ENCODE measurements around the gene ALLC.

ALLC gene

GRCh38 chr2:3644246-3644525 is 13.8 kb upstream of the ALLC start:
- Histone ChIP-seq H2AFZ (ENCODE audit: low read depth, low read length) (no peak overlapping the region), H3K18ac (ENCODE audit: low read depth in 1 of 2, low read length in 2 of 2) (no peak overlapping the region), H3K14ac (ENCODE audit: low read length in 2 of 2) (no peak overlapping the region), H3K79me1 (replicated peaks; ENCODE audit: low read length, poor library complexity, severe bottlenecking) (no peaks in the 10 kb centered on the region), H3K4me2 (ENCODE audit: low read length, poor library complexity, severe bottlenecking) (no peak overlapping the region), H4K91ac (ENCODE audit: low read length) (no peak overlapping the region), H3K27me3 (ENCODE audit: control insufficient read depth in 1 of 2, insufficient read depth in 1 of 2, low read length in 2 of 2) (peaks cover 11 to 33% of the 10 kb centered on the region in 2 experiments), H3K9ac (ENCODE audit: low read length) (no peak overlapping the region), H3K4me1 (ENCODE audit: control insufficient read depth, insufficient read depth, low read depth, low read length) (no peaks in the 10 kb centered on the region), H3K4ac (ENCODE audit: low read depth in 1 of 2, low read length in 2 of 2) (no peak overlapping the region), H3K27ac (ENCODE audit: low read length, poor library complexity, severe bottlenecking) (no peak overlapping the region), H2BK5ac (ENCODE audit: low read depth, low read length, poor library complexity, severe bottlenecking) (no peak overlapping the region), H3K9me3 (ENCODE audit: control insufficient read depth, low read length) (no peaks in the 10 kb centered on the region), H2BK12ac (ENCODE audit: low read length in 2 of 2) (no peak overlapping the region), H2BK120ac (ENCODE audit: low read depth, low read length) (no peak overlapping the region), H3K36me3 (ENCODE audit: control insufficient read depth in 1 of 2, insufficient read depth in 2 of 2, low read depth in 1 of 2, low read length in 2 of 2) (no peaks in the 10 kb centered on the region), H4K8ac (ENCODE audit: low read length) (no peak overlapping the region), H2AK5ac (ENCODE audit: low read length, severe bottlenecking) (no peak overlapping the region), H3K23ac (ENCODE audit: low read length in 2 of 2) (no peak overlapping the region), H2BK15ac (ENCODE audit: low read depth, poor library complexity, severe bottlenecking) (no peak overlapping the region), H3K4me3 (ENCODE audit: insufficient read depth in 1 of 2, low read depth in 1 of 2, low read length in 2 of 2) (no peak overlapping the region)
- no peak for DNase-seq

GRCh38 chr2:3644891-3645605 is 13.0 kb upstream of the ALLC start:
- Histone ChIP-seq H3K18ac (ENCODE audit: low read depth in 1 of 2, low read length in 2 of 2) (no peak overlapping the region), H3K23ac (ENCODE audit: low read length in 2 of 2) (no peak overlapping the region), H2BK5ac (ENCODE audit: low read depth, low read length, poor library complexity, severe bottlenecking) (no peak overlapping the region), H3K9me3 (ENCODE audit: control insufficient read depth, low read length) (no peaks in the 10 kb centered on the region), H4K91ac (ENCODE audit: low read length) (peak overlapping the region; percentile 37), H3K79me1 (replicated peaks; ENCODE audit: low read length, poor library complexity, severe bottlenecking) (no peaks in the 10 kb centered on the region), H3K4ac (ENCODE audit: low read depth in 1 of 2, low read length in 2 of 2) (no peak overlapping the region), H3K36me3 (ENCODE audit: control insufficient read depth in 1 of 2, insufficient read depth in 2 of 2, low read depth in 1 of 2, low read length in 2 of 2) (no peaks in the 10 kb centered on the region), H3K4me2 (ENCODE audit: low read length, poor library complexity, severe bottlenecking) (no peak overlapping the region), H3K27me3 (ENCODE audit: control insufficient read depth in 1 of 2, insufficient read depth in 1 of 2, low read length in 2 of 2) (peaks cover 16 to 39% of the 10 kb centered on the region in 2 experiments), H3K14ac (ENCODE audit: low read length in 2 of 2) (no peak overlapping the region), H2BK12ac (ENCODE audit: low read length in 2 of 2) (no peak overlapping the region), H2AK5ac (ENCODE audit: low read length, severe bottlenecking) (no peak overlapping the region), H2BK15ac (ENCODE audit: low read depth, poor library complexity, severe bottlenecking) (no peak overlapping the region), H3K9ac (ENCODE audit: low read length) (no peak overlapping the region), H4K8ac (ENCODE audit: low read length) (no peak overlapping the region), H3K4me1 (ENCODE audit: control insufficient read depth, insufficient read depth, low read depth, low read length) (no peaks in the 10 kb centered on the region), H3K27ac (ENCODE audit: low read length, poor library complexity, severe bottlenecking) (no peak overlapping the region), H2BK120ac (ENCODE audit: low read depth, low read length) (no peak overlapping the region), H3K4me3 (ENCODE audit: insufficient read depth in 1 of 2, low read depth in 1 of 2, low read length in 2 of 2) (no peak overlapping the region), H2AFZ (ENCODE audit: low read depth, low read length) (no peak overlapping the region)
- no peak for DNase-seq
- WGBS = 92% methylated on average over 13 of the region's 15 CpGs

DNA sequence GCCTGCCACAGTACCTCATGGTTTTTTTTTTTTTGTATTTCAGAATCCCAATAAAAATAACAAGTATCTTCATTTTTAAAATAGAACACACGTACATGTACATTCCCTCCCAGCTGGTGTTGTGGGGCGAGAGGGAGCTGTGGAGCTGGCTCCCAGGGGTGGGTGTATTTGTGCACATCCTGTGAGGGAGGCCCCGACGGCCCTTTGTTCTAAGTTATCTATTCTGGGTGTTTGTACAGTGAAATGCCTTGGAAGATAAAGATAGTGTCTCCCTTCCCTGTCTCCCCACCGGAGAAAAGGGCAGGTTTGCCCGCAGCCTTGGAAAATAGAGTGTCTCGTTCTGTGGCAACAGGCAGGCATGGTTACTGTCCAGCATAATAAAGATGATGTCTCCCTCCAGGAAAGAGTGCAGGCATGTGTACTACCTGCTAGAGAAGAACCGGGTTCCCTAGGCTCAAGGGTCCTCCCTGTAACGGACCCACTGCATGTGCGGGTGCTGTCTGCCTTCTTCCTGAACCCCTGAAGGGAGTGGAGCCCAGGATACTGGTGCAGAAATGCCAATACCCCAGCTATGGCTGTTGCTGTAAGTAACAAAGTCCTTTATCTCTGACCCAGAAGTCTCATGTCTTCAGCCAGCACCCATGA is 12.1 kb upstream of the ALLC start:
- H3K4me2 ChIP-seq (ENCODE audit: low read length, poor library complexity, severe bottlenecking) = no peak overlapping the region
- no peaks in the 10 kb centered on the region for H3K36me3 ChIP-seq (ENCODE audit: control insufficient read depth in 1 of 2, insufficient read depth in 2 of 2, low read depth in 1 of 2, low read length in 2 of 2)
- no peak overlapping the region for H2BK120ac ChIP-seq (ENCODE audit: low read depth, low read length)
- no peak overlapping the region for H3K14ac ChIP-seq (ENCODE audit: low read length in 2 of 2)
- H3K18ac ChIP-seq (ENCODE audit: low read depth in 1 of 2, low read length in 2 of 2) = no peak overlapping the region
- H3K23ac ChIP-seq (ENCODE audit: low read length in 2 of 2) = no peak overlapping the region
- peaks cover 16 to 41% of the 10 kb centered on the region in 2 experiments for H3K27me3 ChIP-seq (ENCODE audit: control insufficient read depth in 1 of 2, insufficient read depth in 1 of 2, low read length in 2 of 2)
- H2BK5ac ChIP-seq (ENCODE audit: low read depth, low read length, poor library complexity, severe bottlenecking) = no peak overlapping the region
- H4K8ac ChIP-seq (ENCODE audit: low read length) = no peak overlapping the region
- no peak overlapping the region for H2AFZ ChIP-seq (ENCODE audit: low read depth, low read length)
- 94% methylated on average over 9 of the region's 10 CpGs for WGBS
- H4K91ac ChIP-seq (ENCODE audit: low read length) = no peak overlapping the region
- H2BK15ac ChIP-seq (ENCODE audit: low read depth, poor library complexity, severe bottlenecking) = no peak overlapping the region
- DNase-seq = no peak
- H3K27ac ChIP-seq (ENCODE audit: low read length, poor library complexity, severe bottlenecking) = no peak overlapping the region
- no peak overlapping the region for H2AK5ac ChIP-seq (ENCODE audit: low read length, severe bottlenecking)
- H3K4ac ChIP-seq (ENCODE audit: low read depth in 1 of 2, low read length in 2 of 2) = no peak overlapping the region
- no peaks in the 10 kb centered on the region for H3K79me1 ChIP-seq (replicated peaks; ENCODE audit: low read length, poor library complexity, severe bottlenecking)
- no peak overlapping the region for H2BK12ac ChIP-seq (ENCODE audit: low read length in 2 of 2)
- peaks cover 5% of the 10 kb centered on the region for H3K4me1 ChIP-seq (ENCODE audit: control insufficient read depth, insufficient read depth, low read depth, low read length)
- H3K4me3 ChIP-seq (ENCODE audit: insufficient read depth in 1 of 2, low read depth in 1 of 2, low read length in 2 of 2) = no peak overlapping the region
- H3K9ac ChIP-seq (ENCODE audit: low read length) = no peak overlapping the region
- H3K9me3 ChIP-seq (ENCODE audit: control insufficient read depth, low read length) = no peaks in the 10 kb centered on the region

DNA sequence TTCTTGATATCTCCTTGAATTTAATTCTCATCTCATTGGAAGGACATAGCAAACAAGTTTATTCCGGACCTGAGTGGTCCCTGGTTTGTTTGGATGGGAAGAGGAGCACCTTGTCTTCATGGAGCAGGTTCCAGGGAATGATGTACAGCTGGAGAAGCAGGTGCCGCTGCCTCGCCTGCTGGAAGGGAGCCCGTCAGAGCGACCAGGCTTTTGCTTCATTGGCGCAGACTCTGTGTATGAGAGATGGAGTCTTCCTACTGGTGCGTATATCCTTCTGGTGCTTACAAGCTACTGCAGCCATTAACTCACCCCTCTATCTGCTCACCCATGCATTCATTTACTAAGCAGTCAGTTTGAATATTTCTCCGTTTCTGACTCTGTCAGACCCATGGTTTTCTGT is 11.6 kb upstream of the ALLC start:
- Histone ChIP-seq H3K23ac (ENCODE audit: low read length in 2 of 2) (no peak overlapping the region), H3K9me3 (ENCODE audit: control insufficient read depth, low read length) (no peaks in the 10 kb centered on the region), H3K4me3 (ENCODE audit: insufficient read depth in 1 of 2, low read depth in 1 of 2, low read length in 2 of 2) (no peak overlapping the region), H2BK5ac (ENCODE audit: low read depth, low read length, poor library complexity, severe bottlenecking) (no peak overlapping the region), H3K18ac (ENCODE audit: low read depth in 1 of 2, low read length in 2 of 2) (no peak overlapping the region), H2BK15ac (ENCODE audit: low read depth, poor library complexity, severe bottlenecking) (peak overlapping the region; percentile 9), H4K91ac (ENCODE audit: low read length) (no peak overlapping the region), H3K79me1 (replicated peaks; ENCODE audit: low read length, poor library complexity, severe bottlenecking) (no peaks in the 10 kb centered on the region), H2AK5ac (ENCODE audit: low read length, severe bottlenecking) (no peak overlapping the region), H3K27me3 (ENCODE audit: control insufficient read depth in 1 of 2, insufficient read depth in 1 of 2, low read length in 2 of 2) (peaks cover 16 to 37% of the 10 kb centered on the region in 2 experiments), H3K27ac (ENCODE audit: low read length, poor library complexity, severe bottlenecking) (no peak overlapping the region), H3K9ac (ENCODE audit: low read length) (no peak overlapping the region), H3K4me2 (ENCODE audit: low read length, poor library complexity, severe bottlenecking) (no peak overlapping the region), H3K4me1 (ENCODE audit: control insufficient read depth, insufficient read depth, low read depth, low read length) (peaks cover 7% of the 10 kb centered on the region), H2BK120ac (ENCODE audit: low read depth, low read length) (no peak overlapping the region), H3K14ac (ENCODE audit: low read length in 2 of 2) (no peak overlapping the region), H2AFZ (ENCODE audit: low read depth, low read length) (no peak overlapping the region), H3K4ac (ENCODE audit: low read depth in 1 of 2, low read length in 2 of 2) (no peak overlapping the region), H2BK12ac (ENCODE audit: low read length in 2 of 2) (no peak overlapping the region), H3K36me3 (ENCODE audit: control insufficient read depth in 1 of 2, insufficient read depth in 2 of 2, low read depth in 1 of 2, low read length in 2 of 2) (no peaks in the 10 kb centered on the region), H4K8ac (ENCODE audit: low read length) (no peak overlapping the region)
- no peak for DNase-seq
- WGBS = 88% methylated on average over 5 of the region's 8 CpGs
